ENCODE measurements around the gene PTPRR. TPM values are rescaled to one million over a fixed set of nuclear protein-coding genes. Genes with fewer than 3 reads are reported as not detected.

Gene PTPRR
- total and polyA plus RNA-seq, 2 donors from 2014 or later, result 0.50 to 0.86 TPM

DNA sequence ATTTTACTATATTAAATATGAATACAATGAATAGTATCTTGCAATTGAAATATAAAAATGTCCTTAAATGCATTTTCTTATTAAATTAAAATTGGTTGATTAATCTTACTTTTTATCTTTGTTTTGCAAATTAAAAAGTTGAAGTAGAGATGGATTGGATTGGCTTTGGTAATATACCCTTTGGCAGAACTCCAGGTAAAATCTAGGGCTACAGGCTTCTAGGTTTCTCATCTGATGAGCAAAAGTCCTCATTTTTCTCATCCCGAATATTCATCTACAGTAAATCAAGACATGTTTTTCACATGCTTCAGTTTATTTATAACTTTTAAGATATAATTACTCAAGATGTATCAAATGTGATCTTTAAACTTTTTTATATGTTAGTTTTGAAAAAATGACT, 2.2 kb downstream of the PTPRR start:
- intact Hi-C loops (cut with DNase I), result no loop called here
- H3K4me1 ChIP-seq (ENCODE audit: control insufficient read depth in 2 of 3, insufficient read depth in 2 of 3, low read depth in 1 of 3, low read length in 3 of 3), result peaks cover 0 to 3% (median 0%) of the 10 kb centered on the region in 3 donors
- DNase-seq (no peak), FAIRE-seq (no peak)
- no peak overlapping the region for H3K4me3 ChIP-seq (ENCODE audit: low read length in 3 of 3)
- H3K27ac ChIP-seq (ENCODE audit: low read depth in 2 of 2, low read length in 2 of 2), result no peak overlapping the region
- no peaks in the 10 kb centered on the region for H3K36me3 ChIP-seq (ENCODE audit: control insufficient read depth in 2 of 3, insufficient read depth in 3 of 3, low read length in 3 of 3)
- no peaks in the 10 kb centered on the region for H3K9me3 ChIP-seq (ENCODE audit: control insufficient read depth in 2 of 3, insufficient read depth in 1 of 3, low read length in 3 of 3)
- TF ChIP-seq, protein P1, sequence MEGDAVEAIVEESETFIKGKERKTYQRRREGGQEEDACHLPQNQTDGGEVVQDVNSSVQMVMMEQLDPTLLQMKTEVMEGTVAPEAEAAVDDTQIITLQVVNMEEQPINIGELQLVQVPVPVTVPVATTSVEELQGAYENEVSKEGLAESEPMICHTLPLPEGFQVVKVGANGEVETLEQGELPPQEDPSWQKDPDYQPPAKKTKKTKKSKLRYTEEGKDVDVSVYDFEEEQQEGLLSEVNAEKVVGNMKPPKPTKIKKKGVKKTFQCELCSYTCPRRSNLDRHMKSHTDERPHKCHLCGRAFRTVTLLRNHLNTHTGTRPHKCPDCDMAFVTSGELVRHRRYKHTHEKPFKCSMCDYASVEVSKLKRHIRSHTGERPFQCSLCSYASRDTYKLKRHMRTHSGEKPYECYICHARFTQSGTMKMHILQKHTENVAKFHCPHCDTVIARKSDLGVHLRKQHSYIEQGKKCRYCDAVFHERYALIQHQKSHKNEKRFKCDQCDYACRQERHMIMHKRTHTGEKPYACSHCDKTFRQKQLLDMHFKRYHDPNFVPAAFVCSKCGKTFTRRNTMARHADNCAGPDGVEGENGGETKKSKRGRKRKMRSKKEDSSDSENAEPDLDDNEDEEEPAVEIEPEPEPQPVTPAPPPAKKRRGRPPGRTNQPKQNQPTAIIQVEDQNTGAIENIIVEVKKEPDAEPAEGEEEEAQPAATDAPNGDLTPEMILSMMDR (IDR thresholded peaks at IDR 0.05; ENCODE audit: borderline replicate concordance, extremely low read depth, insufficient read depth), result no peak
- no peaks in the 10 kb centered on the region for H3K27me3 ChIP-seq (ENCODE audit: control insufficient read depth, insufficient read depth, low read length)
- H3K9ac ChIP-seq (ENCODE audit: low read length in 3 of 3), result no peak overlapping the region

DNA sequence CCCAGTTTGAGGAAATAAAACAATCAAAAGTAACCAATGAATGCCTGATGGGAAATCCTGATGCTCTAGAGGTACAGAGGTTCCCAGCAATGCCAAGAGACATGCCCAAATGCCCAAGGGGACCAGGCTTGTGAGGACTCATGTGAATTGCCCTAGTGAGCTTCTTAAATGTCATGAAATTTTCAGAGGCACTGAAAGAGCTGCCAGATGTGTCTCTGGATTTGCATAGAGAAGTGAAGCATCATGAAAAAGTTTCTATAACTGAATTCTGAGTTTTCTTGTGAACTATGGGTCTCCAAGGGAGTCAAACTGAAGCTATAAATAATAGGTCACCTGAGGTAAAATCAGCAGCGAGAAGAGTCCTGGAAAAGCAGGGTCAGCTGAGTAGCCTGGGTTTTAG, 9.9 kb downstream of the PTPRR start:
- Histone ChIP-seq H3K9ac (ENCODE audit: low read length in 3 of 3) (no peak overlapping the region), H3K4me1 (ENCODE audit: control insufficient read depth in 2 of 3, insufficient read depth in 2 of 3, low read depth in 1 of 3, low read length in 3 of 3) (no peaks in the 10 kb centered on the region), H3K27ac (ENCODE audit: low read depth in 2 of 2, low read length in 2 of 2) (no peak overlapping the region), H3K9me3 (ENCODE audit: control insufficient read depth in 2 of 3, insufficient read depth in 1 of 3, low read length in 3 of 3) (no peaks in the 10 kb centered on the region), H3K27me3 (ENCODE audit: control insufficient read depth, insufficient read depth, low read length) (no peaks in the 10 kb centered on the region), H3K4me3 (ENCODE audit: low read length in 3 of 3) (no peak overlapping the region), H3K36me3 (ENCODE audit: control insufficient read depth in 2 of 3, insufficient read depth in 3 of 3, low read length in 3 of 3) (no peaks in the 10 kb centered on the region)
- FAIRE-seq (no peak), DNase-seq (no peak)
- TF ChIP-seq, protein P1 (IDR thresholded peaks at IDR 0.05; ENCODE audit: borderline replicate concordance, extremely low read depth, insufficient read depth), result no peak
- intact Hi-C loops (cut with DNase I), result no loop called here

DNA sequence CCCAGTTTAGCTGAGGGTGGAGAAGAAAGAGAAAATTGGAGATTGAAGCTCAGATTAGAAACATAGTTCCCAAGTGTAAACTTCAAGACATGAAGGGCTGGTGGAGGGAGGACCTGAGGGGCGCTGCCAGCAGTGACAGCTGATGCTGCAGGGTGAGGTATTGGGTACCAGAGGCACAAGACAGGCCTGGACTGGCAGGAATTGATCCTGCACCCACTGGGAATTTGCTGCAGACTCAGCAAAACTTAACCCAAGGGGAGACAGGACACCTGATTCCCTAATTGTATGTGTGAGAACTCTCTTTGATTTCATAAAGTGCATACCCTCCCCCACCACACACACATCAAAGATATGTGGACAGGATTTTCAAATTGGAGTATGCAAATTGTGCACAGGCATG, 11.6 kb downstream of the PTPRR start:
- H3K36me3 ChIP-seq (ENCODE audit: control insufficient read depth in 2 of 3, insufficient read depth in 3 of 3, low read length in 3 of 3), result no peaks in the 10 kb centered on the region
- H3K9ac ChIP-seq (ENCODE audit: low read length in 3 of 3), result no peak overlapping the region
- intact Hi-C loops (cut with DNase I), result no loop called here
- no peak for FAIRE-seq
- H3K9me3 ChIP-seq (ENCODE audit: control insufficient read depth in 2 of 3, insufficient read depth in 1 of 3, low read length in 3 of 3), result no peaks in the 10 kb centered on the region
- TF ChIP-seq, protein P1 (IDR thresholded peaks at IDR 0.05; ENCODE audit: borderline replicate concordance, extremely low read depth, insufficient read depth), result no peak
- H3K27ac ChIP-seq (ENCODE audit: low read depth in 2 of 2, low read length in 2 of 2), result no peak overlapping the region
- H3K4me1 ChIP-seq (ENCODE audit: control insufficient read depth in 2 of 3, insufficient read depth in 2 of 3, low read depth in 1 of 3, low read length in 3 of 3), result no peaks in the 10 kb centered on the region
- H3K27me3 ChIP-seq (ENCODE audit: control insufficient read depth, insufficient read depth, low read length), result no peaks in the 10 kb centered on the region
- DNase-seq, result no peak
- no peak overlapping the region for H3K4me3 ChIP-seq (ENCODE audit: low read length in 3 of 3)

DNA sequence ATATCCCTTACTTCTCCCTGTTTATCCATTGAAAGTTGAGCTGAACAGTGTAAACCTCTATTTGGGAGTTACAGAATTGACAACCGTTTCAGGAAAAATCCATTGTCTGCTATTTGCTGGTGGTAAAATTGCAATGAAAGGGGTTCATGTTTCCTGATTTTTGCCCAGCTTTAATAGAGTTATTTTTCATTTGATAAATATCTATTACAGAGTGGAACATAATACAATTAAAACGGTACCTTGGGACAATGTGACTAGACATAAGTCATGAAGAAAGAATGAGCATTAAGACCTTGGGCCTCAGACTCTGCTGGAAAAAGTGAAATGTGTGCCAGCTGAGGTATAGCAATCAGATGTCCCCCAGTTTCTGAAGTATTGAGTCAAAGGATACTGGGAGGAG, 13.1 kb downstream of the PTPRR start:
- intact Hi-C loops (cut with DNase I), result no loop called here
- Histone ChIP-seq H3K4me1 (ENCODE audit: control insufficient read depth in 2 of 3, insufficient read depth in 2 of 3, low read depth in 1 of 3, low read length in 3 of 3) (no peaks in the 10 kb centered on the region), H3K36me3 (ENCODE audit: control insufficient read depth in 2 of 3, insufficient read depth in 3 of 3, low read length in 3 of 3) (no peaks in the 10 kb centered on the region), H3K9ac (ENCODE audit: low read length in 3 of 3) (no peak overlapping the region), H3K9me3 (ENCODE audit: control insufficient read depth in 2 of 3, insufficient read depth in 1 of 3, low read length in 3 of 3) (no peaks in the 10 kb centered on the region), H3K27me3 (ENCODE audit: control insufficient read depth, insufficient read depth, low read length) (no peaks in the 10 kb centered on the region), H3K4me3 (ENCODE audit: low read length in 3 of 3) (no peak overlapping the region), H3K27ac (ENCODE audit: low read depth in 2 of 2, low read length in 2 of 2) (no peak overlapping the region)
- TF ChIP-seq, protein P1 (IDR thresholded peaks at IDR 0.05; ENCODE audit: borderline replicate concordance, extremely low read depth, insufficient read depth), result no peak
- DNase-seq (no peak), FAIRE-seq (no peak)

Data from kidney (tissue), 14 donors.